EH (cell line): ENCODE results near the gene LCTL.

Source experiments
- DNase-seq: peaks from one replicate; pipeline ENCODE4 v3.0.0-alpha.2; 2015; ENCODE audit warnings: low read depth

The LCTL gene

DNA sequence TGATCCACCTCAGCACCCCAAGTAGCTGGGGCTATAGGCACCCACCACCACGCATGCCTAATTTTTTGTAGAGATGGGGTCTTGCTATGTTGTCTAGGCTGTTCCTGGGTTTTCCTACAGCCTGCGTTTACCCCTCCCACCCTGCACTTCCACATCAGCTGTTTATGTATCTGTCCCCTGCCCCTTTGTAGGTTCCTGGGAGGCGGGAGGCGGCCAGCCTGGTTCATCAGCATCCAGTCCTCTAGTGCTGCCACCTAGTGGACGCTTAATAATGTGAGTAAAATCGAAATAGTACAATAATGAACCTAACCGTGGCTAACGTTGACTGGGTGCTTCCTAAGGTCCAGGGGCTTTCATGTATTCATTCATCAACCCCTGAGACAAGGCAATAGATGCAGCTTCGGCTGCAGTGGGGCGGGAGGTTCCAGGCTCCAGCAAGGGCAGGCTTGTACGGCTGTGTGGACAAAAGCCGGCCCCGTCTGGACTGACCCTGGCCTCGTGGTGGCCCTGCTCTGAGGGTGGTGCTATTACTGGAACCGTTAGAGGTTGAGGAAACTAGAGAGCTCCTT is 1.2 kb upstream of the LCTL start:
- peak; percentile 67 for DNase-seq

DNA sequence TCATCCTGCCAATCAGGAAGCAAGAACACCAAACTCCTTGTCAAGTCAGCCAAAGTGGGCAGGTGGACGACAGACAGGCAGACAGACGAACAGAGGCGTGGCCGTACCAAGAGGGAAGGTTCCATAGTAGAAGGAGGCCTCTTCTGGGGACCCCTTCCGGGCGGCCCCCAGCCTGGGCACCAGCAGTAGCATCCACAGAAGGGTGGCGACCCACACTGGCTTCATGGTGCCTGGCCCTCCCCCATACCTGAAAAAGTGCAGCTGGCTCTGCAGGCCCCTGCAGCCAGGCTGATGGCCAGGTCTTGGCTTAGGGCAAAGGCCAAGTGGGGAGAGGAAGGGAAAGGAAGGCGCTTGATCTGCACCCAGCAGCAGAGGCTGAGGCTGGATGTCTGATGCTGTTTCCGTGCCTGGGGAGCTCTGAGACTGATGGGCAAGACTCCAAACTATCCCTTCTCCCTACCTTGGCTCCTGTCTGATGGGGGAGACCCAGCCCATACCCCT is 607 bp downstream of the LCTL start:
- no peak for DNase-seq

DNA sequence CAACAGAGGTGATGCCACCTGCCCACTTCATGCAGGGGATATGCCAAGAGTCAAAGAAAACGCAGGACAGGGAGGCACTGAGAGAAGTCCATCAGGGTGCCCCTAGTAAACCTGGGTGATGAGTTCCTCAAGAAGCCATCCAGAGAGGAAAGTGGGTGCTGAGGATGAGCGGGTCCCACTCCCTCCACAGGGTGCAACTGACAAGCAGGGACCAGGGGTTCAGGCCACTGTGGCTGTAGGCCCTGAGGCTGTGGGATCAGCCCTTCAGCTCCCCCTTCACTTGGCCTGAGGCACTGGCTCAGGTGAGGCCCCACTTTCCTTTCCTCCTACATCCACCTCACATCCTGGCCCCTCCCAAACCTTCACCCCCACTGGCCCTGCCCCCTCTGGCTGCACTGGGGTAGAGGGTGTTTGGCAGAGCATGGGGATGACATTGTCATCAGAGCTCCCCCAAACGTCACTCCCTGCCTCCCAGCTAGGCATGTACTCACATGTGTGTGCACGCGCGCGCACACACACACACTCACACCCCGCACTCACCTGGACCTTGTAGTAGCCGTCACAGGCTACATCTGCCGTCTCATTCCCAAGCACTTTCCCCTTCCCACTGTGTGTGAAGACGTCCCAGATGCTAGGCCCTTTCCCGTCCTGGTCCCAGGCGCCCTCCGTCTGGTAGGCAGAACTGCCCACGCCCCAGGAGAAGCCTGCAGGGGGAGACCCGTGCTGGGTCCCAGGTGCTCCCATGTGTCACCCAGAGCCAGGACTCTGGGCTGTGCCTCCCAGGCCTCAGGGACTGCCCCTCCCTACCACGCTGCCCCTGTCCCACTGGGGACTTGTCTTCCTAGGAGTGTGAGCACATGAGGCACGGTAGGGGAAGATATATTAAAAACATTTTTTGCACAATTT is 1.4 kb downstream of the LCTL start:
- no peak for DNase-seq

DNA sequence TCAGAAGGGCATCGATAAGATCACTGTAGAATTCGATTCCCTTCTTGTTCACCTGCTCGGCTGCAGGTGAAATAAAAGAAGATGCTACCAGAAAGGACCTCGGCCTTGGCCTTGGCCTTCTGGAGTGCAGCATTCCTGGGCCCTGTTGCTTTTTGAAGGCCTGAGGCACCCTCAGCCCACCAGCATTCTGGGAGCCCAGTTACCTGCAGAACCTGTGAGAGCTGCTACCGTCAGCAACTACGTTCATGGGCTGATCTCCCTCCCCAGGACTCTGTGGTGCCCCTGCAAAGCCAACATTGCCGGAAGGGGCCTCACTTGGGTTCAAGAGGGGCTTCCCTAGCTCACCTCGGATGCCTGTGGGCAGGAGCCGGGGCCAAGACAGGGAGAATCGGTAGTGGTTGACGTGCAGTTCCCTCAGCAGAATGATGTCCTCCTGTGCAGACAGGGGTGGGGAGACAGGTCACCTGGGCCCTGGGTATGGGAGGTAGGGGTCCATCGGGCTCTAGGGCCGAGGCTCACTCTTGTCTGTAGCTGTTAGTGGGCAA is 2.2 kb downstream of the LCTL start:
- no peak for DNase-seq

DNA sequence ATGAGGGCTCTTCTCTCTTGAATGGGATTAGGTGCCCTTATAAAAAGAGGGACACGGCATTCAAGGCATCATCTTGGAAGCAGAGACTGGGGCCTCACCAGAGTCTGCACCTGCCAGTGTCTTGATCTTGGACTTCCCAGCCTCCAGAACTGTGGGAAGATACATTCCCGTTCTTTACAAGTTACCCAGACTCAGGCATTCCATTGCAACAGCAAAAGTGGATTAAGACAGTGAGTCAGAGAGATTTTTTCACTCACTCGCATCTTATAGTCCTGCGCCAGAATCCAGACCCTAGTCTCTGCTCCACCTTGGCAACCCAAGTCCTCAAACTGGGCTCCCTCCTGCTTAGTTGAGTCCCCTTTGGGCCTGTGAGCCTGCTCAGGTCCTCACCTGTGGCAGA is 2.7 kb downstream of the LCTL start:
- DNase-seq = peak; percentile 19

DNA sequence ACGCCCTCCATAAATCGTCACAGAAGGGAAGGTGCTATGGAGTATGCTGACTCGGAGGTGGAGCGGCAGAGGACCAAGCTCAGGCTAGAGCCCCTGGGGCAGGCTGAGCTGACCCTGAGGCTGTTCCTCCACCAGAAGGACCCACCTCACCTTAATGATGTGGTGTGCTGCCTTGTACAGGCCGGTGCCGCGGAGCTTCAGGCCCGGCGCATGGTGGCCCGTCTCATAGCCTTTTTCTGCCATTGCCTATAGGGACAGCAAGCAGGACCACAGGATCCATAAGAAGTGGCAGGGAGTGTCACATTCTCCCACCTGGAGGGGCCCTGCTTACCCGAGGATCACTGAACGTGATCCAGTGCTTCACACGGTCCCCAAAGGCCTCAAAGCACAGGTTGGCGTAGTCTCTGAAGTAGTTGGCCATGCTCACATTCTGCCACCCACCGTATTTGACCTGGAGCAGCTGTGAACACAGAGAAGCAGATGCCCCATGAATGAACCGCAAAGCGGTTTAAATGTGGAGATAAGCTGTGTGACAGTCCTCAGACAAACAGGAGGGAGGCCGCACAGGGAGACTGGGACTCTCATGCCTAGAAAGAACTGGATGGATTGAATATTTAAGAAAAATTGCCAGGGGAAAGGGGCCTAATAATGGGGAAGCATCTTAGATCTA is 4.8 kb downstream of the LCTL start:
- no peak for DNase-seq

DNA sequence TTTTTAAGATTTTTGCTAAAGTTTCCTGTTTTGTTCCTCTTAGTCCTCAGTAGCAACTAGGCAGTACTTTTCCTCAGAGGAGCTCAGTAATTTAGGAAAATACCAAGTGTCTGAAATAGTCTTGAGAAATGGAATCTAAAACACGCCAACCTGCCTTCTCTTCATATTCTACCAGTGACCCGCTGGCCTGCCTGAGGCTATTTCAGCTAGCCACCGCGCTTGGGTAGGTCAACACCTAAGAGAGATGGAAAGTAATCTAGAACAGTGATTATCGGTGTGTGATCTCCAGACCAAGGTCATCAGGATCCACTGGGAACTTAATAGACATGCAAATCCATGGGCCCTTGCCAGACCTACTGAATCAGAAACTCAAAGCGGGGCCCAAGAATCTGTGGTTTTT is 7.5 kb downstream of the LCTL start:
- no peak for DNase-seq

DNA sequence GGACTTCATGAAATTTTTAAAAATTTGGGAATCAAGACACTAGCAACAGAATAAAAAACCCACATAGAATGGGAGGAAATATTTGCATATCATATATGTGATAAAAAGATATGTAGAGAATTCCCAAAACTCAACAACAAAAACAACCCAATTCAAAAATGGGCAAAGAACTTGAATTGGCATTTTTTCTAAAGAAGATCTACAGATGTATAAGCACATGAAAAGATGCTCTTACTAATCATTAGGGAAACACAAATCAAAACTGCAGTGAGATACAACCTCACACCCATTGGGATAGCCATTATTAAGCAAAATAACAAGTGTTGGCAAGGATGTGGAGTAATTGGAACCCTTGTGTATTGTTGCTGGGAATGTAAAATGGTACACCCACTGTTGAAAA is 10.1 kb downstream of the LCTL start:
- DNase-seq = no peak

DNA sequence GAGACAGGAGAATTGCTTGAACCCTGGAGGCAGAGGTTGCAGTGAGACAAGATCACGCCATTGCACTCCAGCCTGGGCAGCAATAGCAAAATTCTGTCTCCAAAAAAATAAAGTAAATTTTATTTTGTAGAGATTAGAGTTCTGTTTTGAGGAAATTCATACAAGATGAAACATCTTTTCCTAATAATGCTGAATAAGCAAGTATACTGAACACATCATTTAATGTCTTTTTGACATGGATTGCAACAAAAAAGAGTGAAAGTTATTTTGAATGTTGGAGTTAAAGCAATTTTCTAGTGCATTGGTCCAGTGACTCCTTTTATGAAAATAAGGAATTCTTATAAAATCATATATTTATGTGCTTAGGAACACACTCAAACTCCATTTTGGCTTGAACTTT is 20.5 kb downstream of the LCTL start:
- DNase-seq = no peak

DNA sequence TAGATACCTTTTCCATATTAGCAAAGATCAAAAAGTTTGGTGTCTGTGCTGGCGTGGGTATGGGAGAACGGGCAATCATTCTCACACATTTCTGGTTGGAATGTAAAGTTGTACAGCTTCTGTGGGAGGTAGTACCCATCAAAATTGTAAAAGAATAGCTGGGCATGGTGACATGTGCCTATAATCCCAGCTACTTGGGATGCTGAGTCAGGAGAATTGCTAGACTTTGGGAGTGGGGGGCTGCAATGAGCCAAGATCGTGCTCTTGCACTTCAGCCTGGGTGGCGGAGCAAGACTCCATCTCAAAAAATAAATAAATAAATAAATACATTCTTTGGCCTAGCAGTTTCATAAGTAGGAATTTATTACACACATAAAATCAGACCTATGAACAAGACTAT is 22.9 kb downstream of the LCTL start:
- no peak for DNase-seq

DNA sequence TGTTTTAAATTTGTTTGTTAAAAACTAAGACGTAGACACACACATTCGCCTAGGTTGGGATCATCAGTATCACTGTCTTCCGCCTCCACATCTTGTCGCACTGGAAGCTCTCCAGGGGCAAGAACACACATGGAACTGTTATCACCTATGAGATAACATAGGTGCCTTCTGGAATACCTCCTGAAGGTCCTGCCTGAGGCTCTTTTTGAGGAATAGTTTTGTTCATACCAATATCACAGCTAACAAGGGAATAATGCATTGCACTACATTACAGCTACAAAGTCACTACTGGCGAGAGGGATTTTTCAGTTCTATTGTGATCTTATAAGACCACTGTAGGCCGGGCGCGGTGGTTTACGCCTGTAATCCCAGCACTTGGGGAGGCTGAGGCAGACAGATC is 30.7 kb downstream of the LCTL start:
- DNase-seq = no peak

DNA sequence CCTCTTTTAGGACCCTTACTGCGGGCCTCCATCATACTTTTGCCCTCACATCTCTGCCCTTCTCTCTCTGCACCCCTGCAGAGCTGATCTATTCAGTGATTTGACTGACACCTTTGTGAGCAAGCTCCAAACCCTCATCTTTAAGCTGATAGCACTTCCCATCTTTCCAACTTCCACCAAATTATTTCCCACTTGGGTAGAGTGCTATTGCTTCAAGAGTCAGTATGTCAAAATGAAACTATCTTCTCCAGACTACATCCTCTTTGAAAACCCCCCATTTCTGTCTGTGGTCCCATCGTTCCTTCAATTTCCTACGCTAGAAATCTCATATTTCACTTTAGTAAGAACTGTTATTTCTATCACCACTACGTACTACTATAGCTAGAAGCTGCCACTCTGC is 41.0 kb downstream of the LCTL start:
- DNase-seq = no peak

DNA sequence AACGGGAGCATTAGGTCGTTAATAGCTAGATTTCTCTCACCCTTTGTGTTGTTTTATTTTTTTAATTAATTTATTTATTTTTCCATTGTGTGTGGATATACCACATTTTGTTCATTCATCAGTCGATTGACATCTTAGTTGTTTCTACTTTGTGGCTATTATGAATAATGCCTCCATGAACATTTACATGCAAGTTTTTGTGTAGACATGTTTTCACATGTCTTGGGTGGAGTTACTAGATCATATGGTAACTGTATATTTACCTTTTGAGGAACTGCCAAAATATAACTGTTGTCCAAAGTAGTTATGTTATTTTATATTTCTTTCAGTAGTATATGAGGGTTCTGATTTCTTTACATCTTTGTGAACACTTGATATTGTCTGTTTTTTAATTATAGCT is 41.9 kb downstream of the LCTL start:
- no peak for DNase-seq

DNA sequence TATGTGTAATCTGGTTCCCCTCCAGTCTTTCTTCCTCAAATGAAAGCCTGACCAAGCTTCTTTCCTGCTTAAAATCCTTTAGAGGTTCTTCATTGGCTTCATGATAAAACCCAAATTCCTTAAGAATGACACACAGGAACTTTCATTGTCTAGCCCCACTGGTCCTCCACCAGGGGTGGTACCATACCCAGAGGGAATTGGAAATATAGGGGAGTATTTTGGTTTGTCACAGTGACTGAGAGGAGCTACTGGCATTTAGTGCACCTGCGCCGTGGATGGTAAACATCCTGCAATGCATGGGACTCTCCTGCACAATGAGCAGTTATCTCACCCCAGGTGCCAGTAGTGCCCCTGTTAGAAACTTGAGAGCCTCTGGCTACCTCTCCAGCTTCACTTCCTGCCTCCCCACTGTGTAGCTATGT is 49.9 kb downstream of the LCTL start:
- DNase-seq = peak; percentile 55

DNA sequence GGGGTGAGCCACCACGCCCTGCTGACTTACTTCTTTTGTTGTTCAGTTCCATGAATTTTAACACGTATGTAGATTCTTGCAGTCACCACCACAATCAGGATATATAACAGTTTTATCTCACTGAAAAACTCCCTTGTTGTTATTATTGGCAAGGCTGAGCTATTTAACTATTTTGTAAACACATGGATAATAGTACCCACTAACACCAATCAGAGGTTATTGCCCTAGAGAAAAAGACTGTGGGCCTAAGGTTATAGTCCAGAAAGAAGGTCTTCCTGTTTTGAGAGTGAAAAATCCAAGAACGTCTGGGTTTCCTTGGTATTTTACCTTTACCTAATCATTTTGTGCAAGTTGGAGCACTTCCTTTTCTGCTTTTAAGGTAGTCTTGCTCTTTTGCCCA is 51.2 kb downstream of the LCTL start:
- no peak for DNase-seq

DNA sequence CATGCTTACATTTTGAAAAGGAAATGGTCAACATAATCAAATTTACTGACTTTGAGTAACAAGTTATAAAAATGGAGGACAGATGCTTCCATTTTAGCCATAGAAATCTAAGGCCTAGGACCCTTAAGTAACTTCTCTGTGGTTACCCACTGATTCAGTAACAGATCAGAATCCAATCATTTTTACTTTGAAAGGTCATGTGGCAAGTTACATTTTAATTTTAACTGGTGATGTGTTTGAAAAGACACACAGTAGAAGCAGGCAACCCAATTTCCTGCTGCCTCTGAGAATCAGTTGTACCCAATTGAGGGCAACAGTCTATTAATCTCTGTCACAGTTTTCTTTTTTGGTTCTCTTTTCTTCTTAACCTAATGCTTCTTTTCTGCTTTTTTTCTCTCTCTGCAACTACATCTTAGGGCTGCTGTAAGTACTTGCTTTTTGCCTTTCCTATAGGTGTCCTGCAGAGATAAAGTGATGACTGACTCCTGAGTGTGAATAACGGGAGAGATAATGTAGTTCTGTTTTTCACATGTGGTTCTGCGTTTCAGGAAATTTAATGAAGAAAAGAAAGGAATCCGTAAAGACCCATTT is 57.4 kb downstream of the LCTL start:
- no peak for DNase-seq

DNA sequence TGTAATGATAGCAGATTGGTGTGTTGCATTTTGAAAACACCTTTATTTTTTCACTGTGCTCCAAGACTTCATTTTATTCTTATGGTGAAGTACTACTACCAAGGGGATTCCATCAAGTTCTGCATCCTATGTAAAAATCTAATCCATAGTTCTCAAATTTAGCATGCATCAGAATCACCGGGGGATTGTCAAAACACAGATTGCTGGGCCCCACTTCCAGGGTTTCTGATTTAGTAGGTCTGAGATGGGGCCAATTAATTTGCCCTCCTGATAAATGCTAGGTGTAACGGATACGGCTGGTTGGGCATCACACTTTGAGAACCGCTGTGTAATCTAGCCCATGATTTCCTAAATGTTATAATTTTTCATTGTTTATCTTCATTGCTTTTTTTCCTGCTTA is 60.0 kb downstream of the LCTL start:
- DNase-seq = peak; percentile 3

DNA sequence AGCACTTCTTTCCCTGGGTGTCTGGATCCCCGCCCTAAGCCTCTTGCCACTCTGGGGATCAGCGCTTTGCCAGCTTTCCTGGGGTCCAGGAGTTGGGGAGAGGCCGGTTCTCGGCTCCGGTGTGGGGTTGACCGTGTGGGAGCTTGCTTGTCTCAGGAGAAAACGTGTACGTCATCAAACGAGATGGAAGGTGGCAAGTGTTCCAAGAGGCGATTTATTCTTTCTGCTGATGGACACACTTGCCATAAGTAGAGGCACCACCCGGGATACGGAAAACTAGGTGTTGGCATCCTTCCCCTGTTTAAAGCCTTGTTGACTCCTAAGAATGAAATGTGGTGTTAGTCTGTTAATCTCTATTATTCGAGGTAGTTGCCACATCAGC is 60.4 kb downstream of the LCTL start:
- no peak for DNase-seq

DNA sequence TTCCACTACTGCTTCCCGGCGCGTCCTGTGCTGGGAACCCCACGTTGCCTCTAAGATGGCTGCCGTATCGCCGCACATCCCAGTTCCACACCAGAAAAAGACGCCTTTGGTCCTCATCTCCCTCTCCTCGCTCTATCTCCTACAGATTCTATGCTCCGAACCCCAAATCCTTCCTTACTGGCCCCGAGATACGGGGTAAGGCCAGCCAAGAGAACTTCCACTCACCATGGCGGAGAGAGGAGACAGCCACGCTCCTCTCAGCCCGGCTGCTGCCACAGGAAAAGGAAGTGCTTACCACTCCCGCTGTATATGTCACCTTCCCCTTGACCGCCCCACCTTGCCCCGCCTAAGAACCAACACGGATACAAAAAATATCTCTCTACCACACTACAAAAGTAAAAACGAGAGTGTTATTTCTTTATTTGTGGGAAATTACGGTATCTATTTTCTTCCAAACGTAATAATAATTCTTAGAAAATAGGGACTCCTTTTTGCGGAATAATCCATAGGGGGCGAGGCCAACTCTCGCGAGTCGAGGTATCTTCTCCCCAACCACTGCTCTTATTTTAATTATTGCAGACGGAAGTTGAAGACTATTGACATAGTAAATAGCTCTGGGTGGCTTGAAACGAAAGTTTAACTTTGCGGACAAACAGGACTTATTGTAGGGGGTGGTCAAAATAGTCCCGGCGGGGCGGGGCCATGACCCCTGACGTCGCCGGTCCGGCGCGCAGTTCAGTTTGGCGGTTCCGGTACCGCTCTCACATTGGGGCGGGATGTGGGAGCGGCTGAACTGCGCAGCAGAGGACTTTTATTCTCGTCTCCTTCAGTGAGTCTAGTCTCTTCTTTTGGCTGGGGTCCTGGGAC is 61.0 kb downstream of the LCTL start, which contains the start of the genes RPL4 and ZWILCH:
RPL4 (minus strand) TSS at position 293 of the 867 bp plus-strand sequence; CDS start at position 228, 65 bp downstream.
ZWILCH (plus strand) TSS at position 764 of the 867 bp plus-strand sequence; CDS start at position 777, 13 bp downstream.
- peak; percentile 90 for DNase-seq

DNA sequence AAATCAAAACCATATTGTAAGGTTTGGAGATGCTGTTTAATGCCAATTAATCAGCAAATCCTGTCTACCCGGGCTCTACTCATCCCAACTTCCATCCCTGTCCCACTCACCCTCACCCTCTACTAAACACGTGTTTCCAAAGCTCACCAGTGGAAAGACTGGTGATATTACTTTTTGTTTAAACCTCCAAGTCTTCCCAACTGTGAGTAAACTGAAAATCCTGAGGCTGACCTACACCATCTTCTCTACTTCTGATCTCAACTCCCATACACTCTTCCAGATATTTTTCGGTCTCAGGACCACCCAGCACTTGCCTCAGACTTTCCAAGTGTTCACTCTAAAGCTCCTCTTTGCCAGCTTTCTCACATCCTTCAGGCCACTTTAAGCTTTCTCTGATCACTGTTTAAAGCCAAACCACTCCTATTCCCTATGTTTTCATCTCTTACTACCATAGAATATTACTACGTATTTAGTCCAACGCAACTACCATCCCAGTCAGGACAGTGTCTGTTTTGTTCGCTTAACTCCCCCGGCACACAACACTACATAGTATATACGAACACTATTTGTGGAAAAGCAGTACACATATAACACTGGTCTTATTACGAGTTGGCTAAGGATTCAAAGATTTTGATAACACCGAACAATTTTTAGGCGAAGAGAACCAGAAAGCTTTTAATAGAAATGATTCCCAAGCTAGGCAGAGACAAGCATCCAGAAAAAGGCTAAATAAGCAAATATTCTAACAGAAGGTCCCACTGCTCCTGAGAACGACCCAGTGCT is 61.8 kb downstream of the LCTL start:
- peak; percentile 19 for DNase-seq
